Left ventricle myocardium superior (tissue), 1 donor: ENCODE data around the gene ANKRD35. TPM values are rescaled to one million over a fixed set of nuclear protein-coding genes. Genes with fewer than 3 reads are reported as not detected.

Experiments
- ATAC-seq: fragments of 200-7000 bp; cut with Tn5 transposase; one replicate; pipeline ENCODE4 v1.9.1; 2020; ENCODE audit warnings: mild to moderate bottlenecking, moderate library complexity
- DNase-seq: peaks from one replicate; pipeline ENCODE4 v3.0.0-alpha.2; 2020
- intact Hi-C: fragments of 100-400 bp; cut with micrococcal nuclease; formaldehyde crosslinking; loops from one replicate; pipeline ENCODE4 v1.11.0; 2022
- total RNA-seq: library from RNA; stranded (reverse); fragmentation: NEBNext Ultra II Directional; extraction: Animal tissue kit (Norgen Biotek cat#: 25700); gene quantifications from one replicate; pipeline ENCODE4 v1.2.1, GENCODE V29; 2021
- donor health status: DM: no; HTN: yes; CAD: no; lungs with severe emphysema.

The ANKRD35 gene
- total RNA-seq, 1 donor from 2014 or later: 1.1 TPM

DNA sequence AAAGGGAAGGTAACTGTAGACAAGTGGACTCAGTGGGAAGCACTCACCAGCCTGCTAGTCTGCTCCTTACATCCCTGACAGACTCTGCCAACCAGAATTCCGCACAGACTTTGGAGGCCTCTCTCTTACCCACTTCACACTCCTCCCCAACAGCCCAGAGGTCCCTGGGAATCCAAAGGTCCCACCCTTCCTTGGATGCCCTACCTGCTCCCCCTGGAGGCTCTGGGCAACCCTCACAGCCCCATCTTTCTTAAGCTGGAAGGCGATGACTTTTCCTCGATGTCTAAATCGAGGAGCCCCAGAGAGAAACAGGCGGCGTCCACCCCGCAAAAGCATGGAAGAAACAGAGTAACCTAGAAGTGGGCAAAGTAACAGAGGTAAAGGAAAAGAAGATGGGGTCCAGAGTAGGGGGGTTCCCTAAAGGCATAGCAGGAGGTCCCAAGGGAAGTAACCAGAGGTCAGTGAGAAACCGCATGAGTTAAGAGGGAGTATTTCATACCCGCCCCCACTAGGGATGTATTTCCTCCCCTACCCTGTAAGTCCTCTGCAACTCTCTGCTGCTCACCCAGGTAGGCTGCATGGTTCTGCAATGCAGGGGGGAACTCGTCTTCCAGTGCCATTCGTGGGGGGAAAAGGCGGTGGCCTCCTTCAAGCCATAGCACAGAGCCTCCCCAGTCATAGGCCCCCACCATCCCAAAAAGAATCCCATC is 15.8 kb upstream of the ANKRD35 start:
- ATAC-seq (no peak), DNase-seq (no peak)
- intact Hi-C loops: no loop called here

DNA sequence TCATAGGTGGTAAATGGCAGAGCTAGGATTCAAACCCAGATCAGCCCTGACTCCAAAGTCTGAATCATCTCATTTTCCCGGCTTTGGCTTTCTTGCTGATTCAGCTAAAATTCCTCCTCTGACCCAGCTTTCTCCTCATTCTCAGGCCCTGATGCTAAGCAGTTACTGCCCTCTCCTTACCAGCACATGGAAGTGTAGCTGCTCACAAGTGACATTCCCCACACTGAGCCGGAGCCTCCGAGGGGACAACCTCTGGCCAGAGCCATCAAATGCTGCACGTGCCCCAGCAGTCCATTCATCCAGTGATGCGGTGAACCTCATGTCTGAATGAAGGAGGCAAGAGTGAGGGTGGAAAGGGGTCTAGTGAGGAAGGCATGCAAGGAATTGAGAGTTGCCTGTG is 13.1 kb upstream of the ANKRD35 start:
- DNase-seq: no peak
- intact Hi-C loops: no loop called here
- ATAC-seq: no peak

DNA sequence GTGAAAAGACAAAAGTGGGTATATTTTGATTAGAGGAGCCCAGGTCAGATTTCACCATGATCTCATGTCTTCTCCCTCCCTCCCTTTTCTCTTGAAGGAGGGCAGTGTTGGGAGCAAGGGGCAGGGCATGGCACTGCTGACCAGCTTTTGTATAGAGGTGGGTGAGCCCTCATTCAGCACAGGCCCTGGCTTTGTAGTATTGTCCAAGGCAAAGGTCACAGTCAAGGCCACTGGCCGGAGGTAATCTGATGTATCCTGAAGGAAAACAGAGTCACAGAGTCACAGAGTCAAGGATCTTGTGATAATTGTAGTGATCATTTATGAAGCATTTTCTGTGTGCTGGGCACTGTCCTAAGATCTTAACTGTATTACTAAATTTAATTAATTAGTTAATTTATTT is 12.3 kb upstream of the ANKRD35 start:
- DNase-seq (no peak), ATAC-seq (no peak)
- intact Hi-C loops: no loop called here

DNA sequence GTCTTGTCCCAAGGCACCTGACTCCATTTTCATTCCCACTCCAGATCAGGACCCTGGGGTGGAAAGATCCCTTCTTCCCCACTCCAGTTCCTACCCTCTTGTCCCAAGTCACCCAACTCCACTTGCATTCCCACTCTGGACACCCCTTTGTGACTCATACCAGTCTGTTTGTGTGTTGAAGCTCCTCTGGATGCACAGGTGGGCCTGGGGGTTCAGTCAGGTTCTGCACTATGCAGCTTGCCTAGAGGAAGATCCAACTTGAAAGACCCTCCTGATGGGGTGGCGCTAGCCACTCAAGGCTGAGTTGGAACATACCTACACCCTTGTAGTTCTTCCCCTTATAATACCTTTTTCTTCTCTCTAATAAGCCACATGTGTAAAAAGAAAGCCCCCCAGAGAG is 9.8 kb upstream of the ANKRD35 start:
- DNase-seq: no peak
- intact Hi-C loops: no loop called here
- no peak for ATAC-seq

DNA sequence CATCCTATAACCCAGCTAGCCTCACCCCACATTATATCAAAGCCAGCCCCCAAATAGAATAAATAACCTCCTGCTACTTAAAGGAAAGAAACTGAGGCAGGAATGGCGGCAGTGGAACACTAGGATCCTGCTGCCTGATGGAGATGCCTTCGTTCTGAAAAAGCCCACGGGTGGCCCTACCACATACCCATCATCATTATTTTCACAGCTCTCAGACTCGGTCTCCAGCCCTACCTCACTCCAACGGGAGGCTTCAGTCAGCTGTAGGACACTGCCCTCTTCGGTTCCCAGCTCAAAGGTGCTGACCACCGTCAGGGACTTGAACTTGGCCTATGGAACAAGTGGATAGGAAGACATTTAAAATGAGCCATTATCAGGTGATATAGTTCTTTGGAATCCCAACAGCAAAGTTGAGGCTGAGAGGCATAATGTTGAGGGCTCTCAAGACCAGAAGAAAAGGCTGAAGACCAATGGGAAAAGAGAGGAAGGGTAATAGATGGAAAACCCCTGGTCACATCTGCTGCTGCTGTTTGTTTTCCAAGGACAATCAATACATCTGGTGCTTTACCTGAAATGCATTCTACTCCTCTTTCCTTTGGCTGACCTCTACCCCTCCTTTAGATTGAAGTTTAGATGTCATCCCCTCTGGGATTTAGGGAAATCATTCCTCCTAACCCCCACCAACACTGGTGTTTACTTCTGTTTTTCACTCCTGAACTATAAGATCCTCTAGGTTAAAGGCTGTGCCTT is 7.8 kb upstream of the ANKRD35 start:
- intact Hi-C loops: no loop called here
- ATAC-seq (no peak), DNase-seq (no peak)

DNA sequence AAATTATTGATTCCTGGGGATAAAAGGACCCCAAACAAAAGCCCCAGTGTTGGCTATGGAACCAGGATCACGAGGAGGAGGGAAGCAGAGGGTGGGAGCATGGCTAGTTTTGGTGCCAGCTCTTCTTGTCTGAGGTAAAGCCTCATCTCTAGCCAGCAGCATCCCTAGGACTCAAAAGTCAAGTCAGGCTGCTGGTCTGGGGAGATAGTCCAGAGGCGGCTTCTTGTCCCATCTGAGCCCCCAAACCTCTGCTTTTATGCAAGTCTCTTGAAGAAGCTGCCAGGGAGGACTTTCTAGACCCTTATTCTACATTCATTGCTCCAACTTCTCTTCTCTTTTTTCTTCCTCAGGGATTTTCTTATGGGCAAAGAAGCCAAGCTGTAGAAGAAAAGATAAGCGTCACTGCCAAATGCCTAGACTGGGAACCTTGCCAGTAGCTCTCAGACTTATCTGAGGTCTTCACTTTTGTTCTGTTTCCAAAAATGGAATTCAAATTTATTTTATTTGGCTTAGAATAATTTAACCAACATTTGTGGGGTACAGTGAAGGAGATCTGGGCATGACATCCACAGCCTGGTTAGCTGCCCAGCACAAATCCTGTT is 6.9 kb upstream of the ANKRD35 start:
- intact Hi-C loops: no loop called here
- ATAC-seq (peak; percentile 23), DNase-seq (no peak)

DNA sequence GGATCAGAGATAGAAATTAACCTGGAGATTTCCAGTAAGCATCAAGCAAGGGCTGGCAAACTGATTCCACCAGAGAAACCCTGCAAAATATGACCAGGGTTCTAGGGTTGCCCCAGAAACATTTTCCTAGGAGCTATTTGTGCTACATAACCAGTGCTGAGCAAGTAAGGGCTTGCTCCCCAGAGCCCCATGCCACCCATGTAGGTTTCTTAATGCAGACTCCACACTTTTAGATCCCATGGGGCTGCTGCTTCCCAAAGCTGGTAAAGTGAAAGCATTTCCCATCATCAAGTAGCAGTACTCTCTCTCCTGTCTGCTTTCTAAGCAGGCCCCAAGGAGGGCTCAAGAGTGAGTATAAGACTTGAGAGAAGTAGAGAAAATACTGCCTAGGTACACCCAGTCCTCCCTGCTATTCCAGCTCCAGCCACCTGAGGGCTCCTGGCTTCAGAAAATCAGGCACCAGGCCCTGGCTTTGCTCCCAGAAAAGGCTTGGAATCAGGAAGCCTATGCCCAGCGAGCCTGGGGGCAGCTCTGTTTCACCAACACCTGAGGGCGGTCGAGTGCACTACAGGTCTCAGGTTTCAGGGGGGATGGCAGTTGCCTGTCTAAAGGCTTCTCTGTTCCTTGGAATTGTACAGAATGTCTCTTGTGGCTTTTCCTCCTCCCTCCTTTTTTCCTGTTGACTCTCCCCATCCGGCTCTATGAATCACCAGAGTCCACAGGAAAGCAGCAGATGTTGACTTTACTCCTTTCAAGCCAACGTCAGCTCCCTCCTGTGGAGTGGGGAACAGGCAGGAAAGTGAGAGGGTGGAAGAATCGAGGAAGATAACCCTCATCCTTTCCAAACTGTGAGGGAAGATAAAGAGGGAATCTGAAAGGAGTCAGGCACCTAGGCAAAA is 6.2 kb upstream of the ANKRD35 start:
- peak; percentile 94 for DNase-seq
- intact Hi-C loops: no loop called here
- ATAC-seq: peak; percentile 93

DNA sequence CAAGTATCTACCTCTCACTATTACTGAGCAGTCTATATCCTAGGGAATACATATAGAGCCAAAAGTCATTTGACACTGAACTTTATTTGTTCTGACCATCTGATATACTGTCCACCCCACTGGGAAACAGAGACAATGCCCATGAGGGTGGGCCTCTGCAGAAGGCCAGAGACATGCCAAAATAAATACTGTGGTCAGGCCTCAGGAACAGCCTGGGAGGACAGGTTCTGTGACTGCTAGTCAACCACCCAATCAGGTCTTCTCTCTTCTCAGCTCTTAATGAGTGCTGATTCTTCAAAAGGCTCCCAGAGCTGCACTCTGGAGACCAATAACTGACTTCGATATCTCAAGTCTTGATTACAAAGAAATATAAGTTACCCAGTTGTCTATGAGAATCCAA is 5.5 kb upstream of the ANKRD35 start:
- intact Hi-C loops: no loop called here
- no peak for DNase-seq
- peak; percentile 2 for ATAC-seq

DNA sequence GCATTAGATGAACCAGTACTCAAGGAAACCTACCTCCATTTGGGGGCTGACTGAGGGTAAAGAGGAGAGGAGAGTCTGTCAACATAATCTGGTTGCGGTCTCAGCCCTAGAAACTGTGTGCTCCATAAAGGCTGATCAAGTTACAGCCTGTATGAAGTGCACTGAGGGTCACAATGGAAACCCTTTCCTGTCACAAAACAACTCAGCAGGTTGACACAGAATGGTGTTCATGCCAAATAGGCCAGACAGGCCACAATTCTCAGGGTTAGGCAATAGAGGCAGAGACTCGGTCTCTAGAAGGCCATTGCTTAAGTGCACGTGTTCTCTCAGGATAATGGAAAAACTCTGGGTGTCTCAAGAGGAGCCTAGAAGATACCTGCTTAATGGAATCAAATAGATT is 4.1 kb upstream of the ANKRD35 start:
- intact Hi-C loops: no loop called here
- DNase-seq (no peak), ATAC-seq (no peak)

DNA sequence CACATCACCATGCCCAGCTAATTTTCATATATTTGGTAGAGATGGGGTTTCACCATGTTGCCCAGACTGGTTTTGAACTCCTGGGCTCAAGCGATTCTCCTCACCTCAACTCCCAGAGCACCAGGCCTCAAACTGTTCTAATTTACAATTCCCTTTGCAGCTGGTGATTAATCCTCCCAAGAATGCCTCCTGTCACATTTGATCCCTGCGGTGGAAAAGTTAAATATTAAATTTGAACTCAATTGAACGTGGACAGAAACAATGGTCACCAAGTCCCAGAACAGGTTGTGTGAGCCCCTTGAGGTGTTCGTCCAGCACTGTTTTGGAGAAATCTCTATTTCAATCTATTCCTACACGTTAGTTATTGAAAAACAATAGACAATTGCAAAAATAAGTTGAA is 2.0 kb upstream of the ANKRD35 start:
- ATAC-seq: no peak
- DNase-seq: no peak
- intact Hi-C loops: no loop called here

DNA sequence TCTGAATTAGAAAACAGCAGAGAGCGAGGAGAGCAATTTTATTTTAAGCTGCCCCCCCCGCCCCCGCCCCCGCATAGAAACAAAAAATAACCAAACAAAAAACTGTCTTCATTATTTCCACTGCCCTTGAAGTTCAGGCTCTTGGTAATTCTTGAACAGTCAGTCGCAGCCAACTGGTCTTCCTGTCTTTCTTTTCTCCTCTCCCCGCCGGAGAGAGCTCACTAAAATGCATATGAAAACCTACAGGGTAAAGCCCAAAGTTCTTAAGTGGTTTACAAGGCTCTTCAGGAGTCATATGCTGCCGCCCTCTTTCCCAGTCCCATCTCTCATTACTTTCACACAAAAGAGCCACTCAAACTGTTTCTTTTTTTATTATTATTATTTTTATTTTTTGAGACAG is 1.1 kb upstream of the ANKRD35 start:
- intact Hi-C loops: no loop called here
- DNase-seq: no peak

DNA sequence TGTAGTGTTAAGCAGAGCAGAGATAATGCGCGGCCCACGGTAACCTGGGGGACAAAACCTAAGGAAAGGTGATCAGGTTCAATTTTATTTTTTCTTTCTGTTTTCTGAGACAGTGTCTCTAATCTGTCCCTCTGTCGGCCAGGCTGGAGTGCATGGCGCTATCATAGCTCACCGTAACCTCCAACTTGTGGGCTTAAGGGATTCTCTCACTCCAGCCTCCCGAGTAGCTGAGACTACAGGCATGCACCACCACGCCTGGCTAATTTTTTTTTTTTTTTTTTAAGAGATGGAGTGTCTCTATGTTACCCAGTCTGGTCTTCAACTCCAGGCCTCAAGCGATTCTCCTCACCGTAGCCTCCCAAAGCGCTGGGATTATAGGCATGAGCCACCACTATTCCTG is 724 bp upstream of the ANKRD35 start:
- no peak for DNase-seq
- peak; percentile 36 for ATAC-seq
- intact Hi-C loops: no loop called here

More for the DNA sequence above, 1.1 kb upstream of the ANKRD35 start:
- no peak for ATAC-seq

DNA sequence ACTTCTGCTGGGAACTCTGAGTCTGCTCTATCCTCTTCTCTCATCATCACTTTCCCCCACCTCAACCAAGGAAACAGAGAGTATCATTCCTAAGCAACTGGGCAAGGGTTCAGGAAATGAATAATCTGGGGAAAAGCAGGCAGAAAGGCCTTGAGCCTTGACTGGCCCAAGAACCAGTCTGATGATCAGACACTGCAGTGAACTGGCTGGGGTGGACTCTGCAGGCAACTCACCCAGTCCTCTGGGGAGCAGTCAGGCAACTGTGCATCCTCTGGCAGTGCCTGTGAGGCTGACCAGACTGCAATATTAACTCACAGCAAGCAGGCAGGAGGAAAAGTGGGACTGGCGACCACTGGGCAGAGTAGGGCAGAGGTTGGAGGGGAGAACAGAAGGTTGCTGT is 991 bp downstream of the ANKRD35 start:
- intact Hi-C loops: no loop called here
- no peak for ATAC-seq
- DNase-seq: no peak

DNA sequence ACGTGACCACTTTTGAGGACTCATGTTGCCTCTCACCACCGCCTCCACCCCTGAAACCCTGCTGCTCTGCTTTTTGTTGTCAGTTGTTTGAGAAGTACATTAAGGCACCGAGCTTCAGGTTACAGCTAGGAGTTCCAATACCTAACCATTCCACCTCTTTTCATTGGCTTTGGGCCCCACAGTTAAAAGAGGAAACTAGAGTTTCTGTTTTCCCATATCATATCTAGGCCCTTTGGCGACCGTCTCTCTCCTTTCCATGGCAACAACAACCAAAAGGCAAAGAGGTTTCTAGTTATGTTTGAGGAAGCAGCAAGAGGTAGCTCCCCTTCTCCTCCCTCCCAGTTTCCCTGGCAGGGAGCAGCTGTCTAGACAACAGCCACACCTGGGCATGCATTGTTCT is 5.9 kb downstream of the ANKRD35 start:
- DNase-seq (no peak), ATAC-seq (no peak)
- intact Hi-C loops: no loop called here

DNA sequence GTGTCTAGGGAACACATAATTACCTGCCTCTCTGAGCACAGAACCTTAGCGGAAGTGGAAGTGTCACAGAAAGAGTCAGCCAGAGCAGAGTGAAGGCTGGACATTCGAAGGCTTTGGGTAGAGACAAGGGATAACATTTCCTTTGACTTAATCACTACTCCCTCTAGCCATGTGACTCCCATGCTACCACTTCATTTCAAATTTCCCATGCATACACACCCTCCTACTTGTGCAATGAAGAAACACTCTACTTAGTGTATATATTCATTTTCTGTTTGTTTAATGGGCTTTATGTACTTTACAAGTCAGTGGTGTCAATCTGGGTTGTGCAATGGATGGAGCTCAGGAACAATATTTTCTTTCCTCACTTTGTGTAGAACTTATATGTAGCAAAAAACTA is 6.9 kb downstream of the ANKRD35 start:
- no peak for ATAC-seq
- intact Hi-C loops: no loop called here
- no peak for DNase-seq

DNA sequence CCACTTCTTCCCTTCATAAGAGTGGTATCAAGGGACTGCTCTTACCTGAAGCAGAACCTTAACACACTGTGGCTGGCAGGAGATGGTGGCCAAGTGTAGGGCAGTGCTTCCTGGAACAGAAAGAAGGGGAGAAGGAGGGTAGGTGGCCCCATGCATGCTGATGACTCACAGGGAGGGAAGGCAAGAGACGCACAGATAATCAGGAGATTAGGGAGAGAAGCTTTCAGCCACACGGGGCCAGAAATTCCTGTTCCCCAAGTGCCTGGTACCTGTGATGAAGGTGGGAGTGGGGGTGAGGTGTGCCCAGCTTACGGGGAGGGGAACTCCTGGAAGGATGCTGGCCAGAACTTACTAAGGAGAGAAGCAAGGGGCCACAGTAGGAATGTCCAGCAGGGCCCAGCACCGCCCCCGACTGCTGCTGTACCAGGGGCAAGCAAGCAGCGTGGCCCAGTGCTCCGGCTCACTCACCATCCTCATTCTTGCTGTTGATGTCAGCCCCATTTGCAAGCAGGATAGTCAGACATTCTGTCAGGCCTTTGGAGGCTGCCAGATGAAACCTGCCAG is 7.7 kb downstream of the ANKRD35 start:
- intact Hi-C loops: no loop called here
- DNase-seq: no peak
- ATAC-seq: no peak

DNA sequence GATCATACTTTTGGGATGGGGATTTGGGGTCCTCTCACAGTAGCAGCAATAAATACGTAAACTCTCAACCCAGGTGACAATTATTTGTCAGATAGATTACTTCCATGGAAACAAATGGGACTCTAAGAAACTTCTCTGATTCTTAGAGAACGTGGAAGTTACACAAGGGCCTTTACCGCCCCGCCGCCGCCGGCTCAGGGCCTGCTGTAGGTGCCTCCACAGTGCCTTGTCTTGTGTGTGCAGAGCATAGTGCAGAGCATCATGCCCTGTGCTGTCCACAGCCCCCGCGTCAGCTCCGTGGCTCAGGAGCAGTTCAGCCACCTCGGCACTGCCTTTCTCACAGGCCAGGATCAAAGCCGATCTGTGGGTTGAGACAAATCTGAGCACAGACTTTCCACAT is 11.0 kb downstream of the ANKRD35 start:
- intact Hi-C loops: no loop called here
- ATAC-seq (no peak), DNase-seq (no peak)

DNA sequence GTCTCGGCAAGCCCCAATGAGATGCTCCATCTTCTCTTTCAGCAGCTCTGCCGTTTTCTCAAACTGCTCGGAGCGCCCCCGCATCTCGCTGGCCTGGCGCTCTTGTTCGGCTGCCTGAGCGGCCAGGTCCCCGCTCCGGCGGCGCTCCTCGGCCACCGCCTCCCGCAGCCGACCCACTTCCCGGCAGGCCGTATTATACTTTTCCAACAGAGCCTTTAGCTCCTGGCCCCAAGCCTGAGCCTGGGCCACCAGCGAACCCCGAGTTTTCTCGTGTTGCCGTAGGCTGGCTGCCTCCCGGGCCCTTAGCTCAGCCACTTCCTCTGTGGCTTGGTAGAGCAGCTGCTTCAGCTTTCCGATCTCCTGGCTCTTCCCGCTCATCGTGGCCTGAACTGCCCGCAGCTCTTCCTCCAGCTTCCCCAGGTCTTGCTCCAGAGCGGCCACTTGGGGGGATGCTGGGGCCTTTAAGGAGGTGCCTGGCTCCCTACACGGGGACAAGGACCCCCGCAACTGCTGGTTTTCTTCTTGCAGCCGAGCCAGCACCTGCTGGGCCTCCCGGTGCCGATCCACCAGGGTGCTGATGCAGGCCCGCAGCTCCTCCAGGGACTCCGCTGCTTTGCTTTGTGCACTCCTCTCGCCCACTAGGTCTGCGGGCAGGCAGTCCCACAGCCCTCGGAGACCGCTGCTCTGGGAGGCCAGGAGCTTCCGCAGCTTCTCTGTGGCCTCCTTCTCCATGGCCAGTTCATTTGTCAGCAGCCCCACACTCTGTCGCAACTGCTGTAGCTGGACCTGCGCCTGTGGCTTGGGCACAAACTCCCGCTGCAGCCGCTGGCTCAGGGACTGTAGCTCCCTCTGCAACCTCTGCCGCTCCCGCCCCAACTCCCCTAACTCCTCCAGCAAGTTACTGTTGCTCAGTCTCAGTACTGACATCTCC is 13.4 kb downstream of the ANKRD35 start:
- intact Hi-C loops: no loop called here
- ATAC-seq (peak; percentile 92), DNase-seq (peak; percentile 78)
